Measurements from ENCODE around the gene WNT5B.
"Not testable (repeated sequence)": the region's sequence is repeated elsewhere in the genome, so short reads cannot be mapped to it uniquely, and the experiment has no call there.

Gene WNT5B

GRCh38 chr12:1692895-1693610 lies 64.0 kb downstream of the WNT5B start:
- DNase-seq: no peak

GRCh38 chr12:1695097-1695496 lies 66.1 kb downstream of the WNT5B start:
- not testable (repeated sequence) for DNase-seq

- peak; percentile 42 for DNase-seq
Measured at GRCh38 chr12:1695886-1696670, 67.0 kb downstream of the WNT5B start.

GRCh38 chr12:1696800-1697199 lies 67.8 kb downstream of the WNT5B start:
- DNase-seq: no peak

Data from EL (cell line).